HepG2 (cell line): ENCODE data around the gene MEIOC. TPM values are rescaled to one million over a fixed set of nuclear protein-coding genes. Genes with fewer than 3 reads are reported as not detected.

ENCODE experiments used
- CERS6 ChIP-seq: sonication (generic); formaldehyde crosslinking; IDR thresholded peaks from 2 replicates; pipeline ENCODE4 v1.5.0; 2020; ENCODE audit warnings: missing genetic modification reagents
- GFI1 ChIP-seq: sonication (generic); formaldehyde crosslinking; IDR thresholded peaks from 2 replicates; pipeline ENCODE4 v1.5.0; 2020; ENCODE audit warnings: missing genetic modification reagents, mild to moderate bottlenecking, borderline replicate concordance
- HCFC1 ChIP-seq: fragments of 150-350 bp; IDR thresholded peaks from 2 replicates; pipeline ENCODE4 v1.6.1; 2014; ENCODE audit warnings: low read depth, low read length
- JDP2 ChIP-seq: sonication (generic); formaldehyde crosslinking; IDR thresholded peaks from 2 replicates; pipeline ENCODE4 v1.8.1; 2022; ENCODE audit warnings: missing genetic modification reagents, borderline replicate concordance
- KLF9 ChIP-seq: IDR thresholded peaks from 2 replicates; pipeline ENCODE4 v1.6.1; 2016; ENCODE audit warnings: low read depth
- MXD4 ChIP-seq: IDR thresholded peaks from 2 replicates; pipeline ENCODE4 v1.6.1; 2016; ENCODE audit warnings: mild to moderate bottlenecking, missing biosample characterization, missing genetic modification reagents
- NR3C1 ChIP-seq: sonication (generic); formaldehyde crosslinking; IDR thresholded peaks from 2 replicates; pipeline ENCODE4 v1.4.0; 2020; ENCODE audit warnings: missing genetic modification reagents
- RBFOX2 ChIP-seq: fragments of 200-400 bp; formaldehyde crosslinking; IDR thresholded peaks from 2 replicates; pipeline ENCODE4 v1.6.1; 2017; ENCODE audit warnings: low read depth, mild to moderate bottlenecking, low read length
- RFX5 ChIP-seq: IDR thresholded peaks from 2 replicates; pipeline ENCODE4 v1.6.1; 2011; ENCODE audit warnings: low read depth, low read length, improper control_type of control experiment
- RNF219 ChIP-seq: sonication (generic); formaldehyde crosslinking; IDR thresholded peaks from 2 replicates; pipeline ENCODE4 v1.5.0; 2020; ENCODE audit warnings: mild to moderate bottlenecking, missing genetic modification reagents
- SALL1 ChIP-seq: sonication (generic); formaldehyde crosslinking; IDR thresholded peaks from 2 replicates; pipeline ENCODE4 v1.8.0; 2022; ENCODE audit warnings: mild to moderate bottlenecking, missing genetic modification reagents
- SKI ChIP-seq: fragments of 450-650 bp; IDR thresholded peaks from one replicate; pipeline ENCODE4 v1.6.1; 2018; ENCODE audit warnings: mild to moderate bottlenecking; ENCODE audit not compliant: partially characterized antibody
- ZEB1 ChIP-seq: IDR thresholded peaks from 2 replicates; pipeline ENCODE4 v1.6.1; 2012; ENCODE audit warnings: mild to moderate bottlenecking, low read depth, inconsistent platforms; ENCODE audit not compliant: insufficient replicate concordance
- ZNF10 ChIP-seq: sonication (generic); formaldehyde crosslinking; IDR thresholded peaks from 2 replicates; pipeline ENCODE4 v1.4.0; 2020; ENCODE audit warnings: mild to moderate bottlenecking, low read depth, missing genetic modification reagents, borderline replicate concordance
- ZNF282 ChIP-seq: fragments of 450-650 bp; IDR thresholded peaks from 2 replicates; pipeline ENCODE4 v1.6.1; 2018; ENCODE audit not compliant: partially characterized antibody
- polyA plus RNA-seq, 8 experiments: library from polyadenylated mRNA; depleted of rRNA in 3 of 8; stranded (reverse) in 7 of 8; unstranded in 1 of 8; fragments of >200 nt; fragmentation: Illumina TruSeq in 4 of 8; extraction: Trizol in 4 of 8; gene quantifications; 2 replicates each; pipeline versions ENCODE4 v1.2.1 to v1.2.3, GENCODE V29; 2011 to 2016; ENCODE audit warnings: low read depth in 4 of 8, missing spikeins in 1 of 8, mixed read lengths in 1 of 8; ENCODE audit not compliant: insufficient read depth in 1 of 8
- total RNA-seq, 5 experiments: library from RNA; depleted of rRNA; stranded (reverse); fragments of >200 nt; fragmentation: Illumina TruSeq; extraction: Trizol; gene quantifications; 2 replicates each; pipeline ENCODE4 v1.2.3, GENCODE V29; 2016; ENCODE audit warnings: low read depth in 1 of 5
- TF ChIP-seq, protein P1 (sequence below): sonication (generic); IDR thresholded peaks from 2 replicates; pipeline ENCODE4 v1.6.1; 2016; ENCODE audit warnings: low read depth, borderline replicate concordance
- TF ChIP-seq, protein P2 (sequence below), 2 experiments: IDR thresholded peaks; 2 replicates each; pipeline ENCODE4 v1.6.1; 2011 to 2012; ENCODE audit warnings: low read length in 2 of 2, borderline replicate concordance in 1 of 2, low read depth in 1 of 2, mild to moderate bottlenecking in 1 of 2, moderate library complexity in 1 of 2
- TF ChIP-seq, protein P3 (sequence below): sonication (generic); formaldehyde crosslinking; IDR thresholded peaks from 2 replicates; pipeline ENCODE4 v1.4.0; 2020; ENCODE audit warnings: missing genetic modification reagents, borderline replicate concordance

Gene MEIOC
- total and polyA plus RNA-seq, 2 of the 13 experiments (the other 11 are each of a cell fraction or from before 2014, with no cell fraction given): 0.04 to 0.15 TPM

DNA sequence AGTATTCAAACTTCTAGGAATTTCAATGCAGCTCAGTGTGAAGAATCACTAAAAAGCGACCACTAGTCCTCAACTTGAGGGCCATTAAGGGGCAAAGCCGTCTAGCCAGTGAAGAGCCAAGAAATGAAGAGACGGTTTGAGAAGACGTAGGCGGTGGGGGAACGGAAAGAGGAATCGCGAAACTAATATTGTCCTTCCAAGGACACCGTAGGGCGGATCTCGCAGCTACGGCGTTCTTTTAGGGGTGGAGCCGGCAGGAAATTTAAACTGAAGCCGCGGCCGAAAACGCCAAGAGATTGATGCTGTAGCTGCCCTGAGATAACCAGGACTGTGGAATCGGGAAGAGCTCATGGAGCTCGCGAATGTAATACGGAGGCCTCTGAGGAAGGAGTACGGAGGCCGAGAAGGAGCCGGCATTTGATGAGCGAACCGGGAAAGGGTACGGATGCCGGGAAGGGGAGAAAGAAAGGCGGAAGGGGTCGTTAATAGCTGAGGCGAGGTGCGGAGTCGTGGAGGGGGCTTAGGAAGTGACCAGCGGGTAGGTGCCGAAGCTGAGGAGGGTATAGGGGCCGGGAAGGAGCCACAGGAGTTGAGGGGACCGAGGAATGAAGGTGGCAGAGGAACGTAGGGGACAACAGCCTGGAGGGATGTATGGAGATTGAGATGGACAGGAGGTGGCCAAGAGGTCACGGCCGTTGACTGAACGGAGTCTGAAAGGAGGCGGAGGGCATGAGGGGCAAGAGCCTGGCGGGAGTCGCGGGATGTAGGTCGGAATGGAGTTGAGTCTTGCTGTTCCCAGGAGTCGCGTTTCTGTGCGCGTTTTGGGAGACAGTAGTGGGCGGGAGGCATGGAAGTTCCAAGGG, 52.4 kb downstream of the MEIOC start, which contains the start of gene DBF4B (continued):
- TF ChIP-seq RNF219 (no peak), SKI (peak; percentile 7), GFI1 (CRISPR knock-in tag) (no peak), ZEB1 (peak; percentile 16), JDP2 (CRISPR knock-in tag) (no peak), RFX5 (no peak), ZNF282 (no peak), ZNF10 (CRISPR knock-in tag) (no peak), NR3C1 (no peak), HCFC1 (no peak; the same call in none of the 2 replicates), RBFOX2 (no peak; the same call in 1 of the 2 replicates), MXD4 (CRISPR knock-in tag) (0 out of 2 replicates have a peak, but pooled peaks have one; percentile 34), KLF9 (CRISPR knock-in tag) (peak; percentile 65; the same call in 1 of the 2 replicates), SALL1 (CRISPR knock-in tag) (peak; percentile 85), CERS6 (CRISPR knock-in tag) (no peak)
- TF ChIP-seq, protein P1, sequence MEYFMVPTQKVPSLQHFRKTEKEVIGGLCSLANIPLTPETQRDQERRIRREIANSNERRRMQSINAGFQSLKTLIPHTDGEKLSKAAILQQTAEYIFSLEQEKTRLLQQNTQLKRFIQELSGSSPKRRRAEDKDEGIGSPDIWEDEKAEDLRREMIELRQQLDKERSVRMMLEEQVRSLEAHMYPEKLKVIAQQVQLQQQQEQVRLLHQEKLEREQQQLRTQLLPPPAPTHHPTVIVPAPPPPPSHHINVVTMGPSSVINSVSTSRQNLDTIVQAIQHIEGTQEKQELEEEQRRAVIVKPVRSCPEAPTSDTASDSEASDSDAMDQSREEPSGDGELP: no peak
- TF ChIP-seq, protein P2, sequence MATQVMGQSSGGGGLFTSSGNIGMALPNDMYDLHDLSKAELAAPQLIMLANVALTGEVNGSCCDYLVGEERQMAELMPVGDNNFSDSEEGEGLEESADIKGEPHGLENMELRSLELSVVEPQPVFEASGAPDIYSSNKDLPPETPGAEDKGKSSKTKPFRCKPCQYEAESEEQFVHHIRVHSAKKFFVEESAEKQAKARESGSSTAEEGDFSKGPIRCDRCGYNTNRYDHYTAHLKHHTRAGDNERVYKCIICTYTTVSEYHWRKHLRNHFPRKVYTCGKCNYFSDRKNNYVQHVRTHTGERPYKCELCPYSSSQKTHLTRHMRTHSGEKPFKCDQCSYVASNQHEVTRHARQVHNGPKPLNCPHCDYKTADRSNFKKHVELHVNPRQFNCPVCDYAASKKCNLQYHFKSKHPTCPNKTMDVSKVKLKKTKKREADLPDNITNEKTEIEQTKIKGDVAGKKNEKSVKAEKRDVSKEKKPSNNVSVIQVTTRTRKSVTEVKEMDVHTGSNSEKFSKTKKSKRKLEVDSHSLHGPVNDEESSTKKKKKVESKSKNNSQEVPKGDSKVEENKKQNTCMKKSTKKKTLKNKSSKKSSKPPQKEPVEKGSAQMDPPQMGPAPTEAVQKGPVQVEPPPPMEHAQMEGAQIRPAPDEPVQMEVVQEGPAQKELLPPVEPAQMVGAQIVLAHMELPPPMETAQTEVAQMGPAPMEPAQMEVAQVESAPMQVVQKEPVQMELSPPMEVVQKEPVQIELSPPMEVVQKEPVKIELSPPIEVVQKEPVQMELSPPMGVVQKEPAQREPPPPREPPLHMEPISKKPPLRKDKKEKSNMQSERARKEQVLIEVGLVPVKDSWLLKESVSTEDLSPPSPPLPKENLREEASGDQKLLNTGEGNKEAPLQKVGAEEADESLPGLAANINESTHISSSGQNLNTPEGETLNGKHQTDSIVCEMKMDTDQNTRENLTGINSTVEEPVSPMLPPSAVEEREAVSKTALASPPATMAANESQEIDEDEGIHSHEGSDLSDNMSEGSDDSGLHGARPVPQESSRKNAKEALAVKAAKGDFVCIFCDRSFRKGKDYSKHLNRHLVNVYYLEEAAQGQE (IDR thresholded peaks at IDR 0.05; ENCODE audit: borderline replicate concordance in 1 of 2, low read depth in 1 of 2, low read length in 2 of 2): peak in 1 of 2 experiments; percentile 77; a peak in 2 of 4 replicates
- TF ChIP-seq, protein P3, sequence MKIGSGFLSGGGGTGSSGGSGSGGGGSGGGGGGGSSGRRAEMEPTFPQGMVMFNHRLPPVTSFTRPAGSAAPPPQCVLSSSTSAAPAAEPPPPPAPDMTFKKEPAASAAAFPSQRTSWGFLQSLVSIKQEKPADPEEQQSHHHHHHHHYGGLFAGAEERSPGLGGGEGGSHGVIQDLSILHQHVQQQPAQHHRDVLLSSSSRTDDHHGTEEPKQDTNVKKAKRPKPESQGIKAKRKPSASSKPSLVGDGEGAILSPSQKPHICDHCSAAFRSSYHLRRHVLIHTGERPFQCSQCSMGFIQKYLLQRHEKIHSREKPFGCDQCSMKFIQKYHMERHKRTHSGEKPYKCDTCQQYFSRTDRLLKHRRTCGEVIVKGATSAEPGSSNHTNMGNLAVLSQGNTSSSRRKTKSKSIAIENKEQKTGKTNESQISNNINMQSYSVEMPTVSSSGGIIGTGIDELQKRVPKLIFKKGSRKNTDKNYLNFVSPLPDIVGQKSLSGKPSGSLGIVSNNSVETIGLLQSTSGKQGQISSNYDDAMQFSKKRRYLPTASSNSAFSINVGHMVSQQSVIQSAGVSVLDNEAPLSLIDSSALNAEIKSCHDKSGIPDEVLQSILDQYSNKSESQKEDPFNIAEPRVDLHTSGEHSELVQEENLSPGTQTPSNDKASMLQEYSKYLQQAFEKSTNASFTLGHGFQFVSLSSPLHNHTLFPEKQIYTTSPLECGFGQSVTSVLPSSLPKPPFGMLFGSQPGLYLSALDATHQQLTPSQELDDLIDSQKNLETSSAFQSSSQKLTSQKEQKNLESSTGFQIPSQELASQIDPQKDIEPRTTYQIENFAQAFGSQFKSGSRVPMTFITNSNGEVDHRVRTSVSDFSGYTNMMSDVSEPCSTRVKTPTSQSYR (CRISPR knock-in tag): peak; percentile 31; the same call in 1 of the 2 replicates
